Activated CD8-positive, alpha-beta T cell treated with anti-CD3 and anti-CD28 coated beads for 36 hours (primary cell): ENCODE data around the gene ZNF488. TPM values are rescaled to one million over a fixed set of nuclear protein-coding genes. Genes with fewer than 3 reads are reported as not detected.

ENCODE experiments used
- ATAC-seq: fragments of 200-7000 bp; cut with Tn5 transposase; one replicate; pipeline ENCODE4 v1.10.0; 2021; ENCODE audit warnings: mild to moderate bottlenecking, moderate library complexity
- CTCF ChIA-PET: fragments of 350-600 bp; sonication (Branson Sonifier 250); formaldehyde crosslinking; loops from one replicate; lab custom pipeline; 2021; ENCODE audit warnings: antibody characterized with exemption; lab: Charles Lee
- POLR2A ChIA-PET: fragments of 350-600 bp; sonication (Branson Sonifier 250); formaldehyde crosslinking; loops from one replicate; lab custom pipeline; 2021; ENCODE audit warnings: antibody characterized with exemption; lab: Charles Lee
- DNase-seq: peaks from one replicate; pipeline ENCODE4 v3.0.0-alpha.2; 2020
- H3K27ac Mint-ChIP-seq: one replicate; pipeline ENCODE4 v1.8.0; 2021; ENCODE audit warnings: mild to moderate bottlenecking, mixed read lengths
- H3K27me3 Mint-ChIP-seq: one replicate; pipeline ENCODE4 v1.8.0; 2021; ENCODE audit warnings: mixed read lengths
- H3K36me3 Mint-ChIP-seq: one replicate; pipeline ENCODE4 v1.8.0; 2021; ENCODE audit warnings: low read depth, mixed read lengths
- H3K4me1 Mint-ChIP-seq: one replicate; pipeline ENCODE4 v1.8.0; 2021; ENCODE audit warnings: low read depth, mixed read lengths
- H3K4me3 Mint-ChIP-seq: one replicate; pipeline ENCODE4 v1.8.0; 2021; ENCODE audit warnings: mild to moderate bottlenecking, moderate library complexity, mixed read lengths
- H3K9me3 Mint-ChIP-seq: one replicate; pipeline ENCODE4 v1.8.0; 2021; ENCODE audit warnings: mixed read lengths
- CTCF ChIP-seq: fragments of 200-600 bp; IDR thresholded peaks from one replicate; pipeline ENCODE4 v1.8.0; 2022; ENCODE audit warnings: antibody characterized with exemption, mild to moderate bottlenecking
- intact Hi-C: fragments of 100-400 bp; cut with micrococcal nuclease; formaldehyde crosslinking; loops from one replicate; pipeline ENCODE4 v1.10.0; 2022
- total RNA-seq, 2 experiments: library from RNA; stranded (reverse); gene quantifications; one replicate each; pipeline ENCODE4 v1.2.3, GENCODE V29; 2021

ZNF488 gene
- total RNA-seq, 2 experiments from 2014 or later = 0.36 to 0.58 TPM

- ATAC-seq (no peak), DNase-seq (no peak)
- POLR2A ChIA-PET = no interaction called here
- CTCF ChIA-PET = interaction anchor here (0.9 to 1.6 kb wide), 3 partner anchors 8 to 286 kb away, joined by 3 read pairs; no protein-coding TSS in a partner anchor
- Mint-ChIP-seq H3K36me3 (no peaks in the 10 kb centered on the region), H3K27me3 (no peaks in the 10 kb centered on the region), H3K9me3 (no peaks in the 10 kb centered on the region), H3K27ac (no peak overlapping the region), H3K4me3 (no peak overlapping the region), H3K4me1 (no peaks in the 10 kb centered on the region)
- no peak for TF ChIP-seq CTCF
- intact Hi-C loops = no loop called here
These were observed 51.1 kb downstream of the ZNF488 start for GRCh38 chr10:47332946-47333345.

GRCh38 chr10:47332371-47332770 lies 51.7 kb downstream of the ZNF488 start:
- DNase-seq (no peak), ATAC-seq (no peak)
- intact Hi-C loops = no loop called here
- Mint-ChIP-seq H3K9me3 (no peaks in the 10 kb centered on the region), H3K4me3 (no peak overlapping the region), H3K4me1 (no peaks in the 10 kb centered on the region), H3K27me3 (no peaks in the 10 kb centered on the region), H3K27ac (no peak overlapping the region), H3K36me3 (no peaks in the 10 kb centered on the region)
- POLR2A ChIA-PET = no interaction called here
- TF ChIP-seq CTCF = no peak
- CTCF ChIA-PET = interaction anchor here (0.9 to 1.6 kb wide), 2 partner anchors 8 to 285 kb away, joined by 3 read pairs; no protein-coding TSS in a partner anchor

- H3K4me3 Mint-ChIP-seq = no peak overlapping the region
- no peaks in the 10 kb centered on the region for H3K27me3 Mint-ChIP-seq
- H3K9me3 Mint-ChIP-seq = no peaks in the 10 kb centered on the region
- DNase-seq (no peak), ATAC-seq (no peak)
- no peak overlapping the region for H3K27ac Mint-ChIP-seq
- no peaks in the 10 kb centered on the region for H3K4me1 Mint-ChIP-seq
- no peak for TF ChIP-seq CTCF
- no peaks in the 10 kb centered on the region for H3K36me3 Mint-ChIP-seq
- intact Hi-C loops = no loop called here
- POLR2A ChIA-PET = no interaction called here
- CTCF ChIA-PET = interaction anchor here (0.9 to 1.6 kb wide), 3 partner anchors 9 to 285 kb away, joined by 3 to 5 read pairs (median 3); no protein-coding TSS in a partner anchor
These were observed 52.1 kb downstream of the ZNF488 start for GRCh38 chr10:47331954-47332353.

GRCh38 chr10:47331491-47331890 lies 52.6 kb downstream of the ZNF488 start:
- ATAC-seq = no peak
- no peaks in the 10 kb centered on the region for H3K4me1 Mint-ChIP-seq
- CTCF ChIA-PET = interaction anchor here (1.3 kb wide), 1 partner anchor 284 kb away, joined by 5 read pairs; no protein-coding TSS in a partner anchor

More at GRCh38 chr10:47331491-47331890, 52.6 kb downstream of the ZNF488 start:
- Mint-ChIP-seq H3K27me3 (no peaks in the 10 kb centered on the region), H3K4me3 (no peak overlapping the region), H3K9me3 (no peaks in the 10 kb centered on the region), H3K27ac (no peak overlapping the region), H3K36me3 (no peaks in the 10 kb centered on the region)
- TF ChIP-seq CTCF = no peak
- DNase-seq = no peak
- POLR2A ChIA-PET = no interaction called here
- intact Hi-C loops = no loop called here
